Epithelial cell of proximal tubule (primary cell): Measurements from ENCODE around the gene S100B. TPM values are rescaled to one million over a fixed set of nuclear protein-coding genes. Genes with fewer than 3 reads are reported as not detected.

Experiments
- DNase-seq: peaks from one replicate; pipeline ENCODE4 v3.0.0-alpha.2; 2011; ENCODE audit warnings: low read depth
- H3K4me3 ChIP-seq: 2 replicates; pipeline ENCODE4 v1.5.1; 2011; ENCODE audit warnings: low read depth, mild to moderate bottlenecking, low read length
- CTCF ChIP-seq: conservative IDR thresholded peaks from 2 replicates; pipeline ENCODE4 v1.5.1; 2012; ENCODE audit warnings: low read depth, mild to moderate bottlenecking, low read length
- total RNA-seq: library from RNA; depleted of rRNA; stranded (reverse); fragments of >200 nt; gene quantifications from 2 replicates; pipeline ENCODE4 v1.2.3, GENCODE V29; 2015

S100B gene
- total RNA-seq, 1 donor from 2014 or later, result not detected

GRCh38 chr21:46613391-46613790, 8.5 kb upstream of the S100B start:
- no peak overlapping the region for H3K4me3 ChIP-seq
- no peak for DNase-seq
- TF ChIP-seq CTCF, result no peak

DNA sequence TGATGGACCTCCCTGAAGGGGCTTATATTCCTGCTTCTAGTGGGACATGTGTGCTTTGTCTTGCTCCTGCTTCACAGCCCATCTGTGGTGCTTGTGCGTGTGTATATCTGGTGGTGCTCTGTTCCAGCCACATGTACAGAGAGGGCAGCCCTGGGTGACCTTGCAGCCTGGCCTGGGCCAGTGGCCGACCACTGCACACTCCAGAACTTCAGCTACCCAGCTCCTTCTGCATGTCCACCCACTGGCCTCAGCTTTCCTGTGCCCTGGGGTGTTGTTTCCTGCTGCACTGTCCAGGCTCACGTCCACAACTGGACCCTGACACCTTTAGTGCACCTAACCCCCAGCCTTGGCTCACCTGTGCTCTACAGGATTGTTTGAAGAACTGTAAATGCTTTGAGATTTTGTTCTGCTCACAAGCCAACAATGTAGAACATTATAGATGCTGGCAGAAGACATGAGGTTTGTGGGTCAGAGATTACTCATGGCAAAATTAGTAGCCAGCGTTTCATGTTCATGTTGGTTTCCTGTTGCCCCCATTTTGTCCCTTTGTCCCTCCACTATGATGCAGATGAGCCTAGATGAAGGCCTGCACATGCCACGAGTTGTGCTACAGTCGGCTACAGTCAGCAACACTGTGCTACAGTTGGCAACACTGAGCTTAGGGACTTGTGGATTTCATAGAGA, 5.3 kb upstream of the S100B start:
- no peak for DNase-seq
- no peak for TF ChIP-seq CTCF
- no peak overlapping the region for H3K4me3 ChIP-seq

DNA sequence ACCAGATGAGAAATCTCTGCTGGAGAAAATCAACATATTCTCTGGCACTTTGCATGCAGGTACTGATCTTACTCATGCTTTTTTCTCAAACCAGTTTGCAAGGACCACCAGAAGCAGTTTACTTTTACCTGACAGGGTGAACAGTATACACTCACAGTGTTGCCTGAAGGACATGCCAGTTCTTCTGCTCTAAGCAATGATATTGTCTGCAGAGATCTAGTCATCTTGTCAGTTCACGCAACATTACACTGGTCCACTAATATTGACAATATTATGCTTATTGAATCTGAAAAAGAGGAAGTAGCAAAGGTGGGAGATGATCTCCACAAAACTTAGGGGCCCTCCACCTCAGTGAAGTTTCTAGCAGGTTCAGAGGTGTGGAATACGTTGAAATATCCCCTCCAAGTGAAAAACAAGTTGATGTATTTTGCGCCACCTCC, 3.8 kb upstream of the S100B start:
- no peak overlapping the region for H3K4me3 ChIP-seq
- DNase-seq, result no peak
- no peak for TF ChIP-seq CTCF

GRCh38 chr21:46607636-46608035, 2.8 kb upstream of the S100B start:
- TF ChIP-seq CTCF, result no peak
- no peak overlapping the region for H3K4me3 ChIP-seq
- DNase-seq, result no peak

GRCh38 chr21:46606427-46606813, 1.5 kb upstream of the S100B start:
- H3K4me3 ChIP-seq, result no peak overlapping the region
- TF ChIP-seq CTCF, result no peak
- DNase-seq, result no peak

GRCh38 chr21:46605767-46606426, 1.0 kb upstream of the S100B start:
- H3K4me3 ChIP-seq, result no peak overlapping the region
- TF ChIP-seq CTCF, result no peak
- no peak for DNase-seq

DNA sequence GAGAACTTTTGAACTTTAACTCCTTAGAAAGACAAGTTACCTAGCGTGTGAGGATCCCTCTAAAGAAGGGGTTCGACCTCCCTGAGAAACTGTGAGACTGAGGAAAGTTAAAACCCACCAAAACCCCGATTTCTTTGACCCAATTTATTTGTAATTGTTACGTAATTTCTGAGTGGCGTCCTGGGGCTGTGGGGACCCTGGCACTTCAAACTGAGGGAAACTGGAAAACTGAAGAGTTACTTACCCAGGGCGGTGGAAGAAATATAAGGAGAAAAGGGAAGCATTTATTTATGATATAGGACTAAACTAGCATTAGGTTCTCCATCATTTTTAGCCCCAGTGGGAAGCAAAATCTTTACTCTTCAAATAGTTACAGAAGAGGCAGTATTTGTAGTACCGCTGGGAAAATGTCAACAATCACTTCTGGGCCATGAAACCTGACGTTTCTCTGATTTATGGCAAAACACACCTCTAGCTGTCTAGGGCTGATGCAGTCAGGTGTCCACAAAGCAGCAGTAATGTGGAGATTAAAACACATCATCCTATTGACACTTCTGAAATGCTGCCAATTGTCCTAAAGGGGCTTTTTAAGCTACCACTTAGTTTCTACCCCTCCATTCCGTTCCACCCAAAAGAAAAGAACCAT, 430 bp downstream of the S100B start:
- no peak overlapping the region for H3K4me3 ChIP-seq
- no peak for DNase-seq
- no peak for TF ChIP-seq CTCF
